Stomach (tissue), 9 donors: ENCODE data around the gene TUBA4B. TPM values are rescaled to one million over a fixed set of nuclear protein-coding genes. Genes with fewer than 3 reads are reported as not detected.

ENCODE experiments used
- DNase-seq, 2 donors: peaks; one replicate each; pipeline versions ENCODE4 v3.0.0 to v3.0.0-alpha.2; 2013 to 2019
- H3K27ac ChIP-seq, 5 donors: fragments of 200-600 bp in 4 of 5; sonication (generic) in 4 of 5; one replicate each; pipeline ENCODE4 v1.5.1; 2013 to 2019; ENCODE audit warnings: mild to moderate bottlenecking in 1 of 5, moderate library complexity in 1 of 5
- H3K27me3 ChIP-seq, 3 donors: fragments of 200-600 bp; sonication (generic); one replicate each; pipeline ENCODE4 v1.5.1; 2017 to 2019; ENCODE audit warnings: mixed run types in 1 of 3
- H3K36me3 ChIP-seq, 4 donors: fragments of 200-600 bp; sonication (generic); 1 replicate in 3 of 4; 2 replicates in 1 of 4; pipeline ENCODE4 v1.5.1; 2016 to 2019
- H3K4me1 ChIP-seq, 4 donors: fragments of 200-600 bp; sonication (generic); one replicate each; pipeline ENCODE4 v1.5.1; 2016 to 2019
- H3K4me3 ChIP-seq, 4 donors: fragments of 200-600 bp; sonication (generic) in 3 of 4; one replicate each; pipeline ENCODE4 v1.5.1; 2016 to 2019; ENCODE audit warnings: mild to moderate bottlenecking in 1 of 4
- H3K9me3 ChIP-seq, 4 donors: fragments of 200-600 bp; sonication (generic); one replicate each; pipeline ENCODE4 v1.5.1; 2016 to 2019
- CTCF ChIP-seq, 7 experiments: fragments of 450-650 bp in 4 of 7; fragments of 200-600 bp in 3 of 7; sonication (generic) in 3 of 7; IDR thresholded peaks; one replicate each; pipeline ENCODE4 v1.5.1; 2016 to 2019; ENCODE audit warnings: antibody characterized with exemption in 7 of 7, control low read depth in 2 of 7, mild to moderate bottlenecking in 1 of 7
- EP300 ChIP-seq: sonication (generic); formaldehyde crosslinking; IDR thresholded peaks from one replicate; pipeline ENCODE4 v1.6.1; 2017; ENCODE audit warnings: antibody characterized with exemption
- POLR2A ChIP-seq, 4 donors: fragments of 450-650 bp; IDR thresholded peaks; one replicate each; pipeline ENCODE4 v1.6.1; 2016; ENCODE audit warnings: antibody characterized with exemption in 4 of 4, control low read depth in 2 of 4, mild to moderate bottlenecking in 1 of 4, moderate library complexity in 1 of 4
- POLR2AphosphoS5 ChIP-seq, 3 donors: sonication (generic); formaldehyde crosslinking; IDR thresholded peaks; one replicate each; pipeline ENCODE4 v1.6.1; 2016; ENCODE audit warnings: antibody characterized with exemption in 3 of 3
- WGBS, 5 donors: extraction: QIAGEN DNeasy Blood & Tissue Kit in 3 of 5; methylation state at CpG; one replicate each; pipeline versions ENCODE4 v1.1.5 to v1.1.7; 2013 to 2018; 5-methylcytosine and 5-hydroxymethylcytosine counted together
- intact Hi-C: fragments of 100-400 bp; cut with DNase I; formaldehyde crosslinking; loops from one replicate; pipeline ENCODE4 v1.15.1; 2023; ENCODE audit warnings: low total_unique reads
- polyA plus RNA-seq, 3 donors: library from polyadenylated mRNA; stranded (reverse); fragments of 200-250 nt; gene quantifications; one replicate each; pipeline ENCODE4 v1.2.3, GENCODE V29; 2013
- total RNA-seq, 5 donors: library from RNA; depleted of rRNA; stranded (reverse); fragments of >200 nt; gene quantifications; one replicate each; pipeline versions ENCODE4 v1.1.0 to v1.2.3, GENCODE V29; 2014 to 2016
- donor health status: healthy with polysubstance abuse.
- donor health status: Bipolar disorder and iron deficiency.
- donor health status: healthy.

TUBA4B gene
- total and polyA plus RNA-seq, 8 donors = not detected

- 86 to 91% (median 88%) methylated on average over 12 to 16 of the region's 16 CpGs for WGBS, 5 donors
- peaks cover 2 to 14% (median 7%) of the 10 kb centered on the region in 4 donors for H3K36me3 ChIP-seq
- no peaks in the 10 kb centered on the region for H3K27me3 ChIP-seq
- no peak for DNase-seq
- peaks cover 4 to 43% (median 29%) of the 10 kb centered on the region in 4 donors for H3K4me1 ChIP-seq
- no peaks in the 10 kb centered on the region for H3K9me3 ChIP-seq
- intact Hi-C loops = no loop called here
- no peak for TF ChIP-seq POLR2AphosphoS5 (IDR thresholded peaks at IDR 0.05)
- TF ChIP-seq POLR2A (IDR thresholded peaks at IDR 0.05) = no peak
- no peak for TF ChIP-seq EP300
- no peak for TF ChIP-seq CTCF (IDR thresholded peaks at IDR 0.05)
- peak overlapping the region in 4 of 5 donors; percentile 29 to 70 (median 58) for H3K27ac ChIP-seq
- no peak overlapping the region for H3K4me3 ChIP-seq
These were observed 37.5 kb downstream of the TUBA4B start for GRCh38 chr2:219290381-219291171.

DNA sequence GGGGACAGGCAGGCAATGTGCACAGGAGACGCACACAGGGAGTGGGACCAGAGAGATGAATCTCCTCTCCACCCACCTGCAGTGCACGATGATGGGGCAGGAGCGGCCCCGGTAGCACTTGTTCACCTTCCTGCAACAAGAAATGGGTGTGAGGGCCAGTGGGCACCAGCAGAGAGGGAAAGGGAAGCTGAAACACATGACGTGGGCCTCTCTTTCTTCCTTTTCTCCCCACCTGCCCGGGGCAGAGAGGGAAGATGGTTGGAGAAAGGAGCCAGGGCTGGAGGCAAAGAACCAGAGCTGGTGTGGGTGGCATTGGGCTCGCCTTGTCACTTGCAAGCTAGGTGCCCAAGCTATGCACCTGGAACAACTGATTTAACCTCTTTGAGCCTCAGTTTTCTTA, 38.4 kb downstream of the TUBA4B start:
- peaks cover 0 to 5% (median 0%) of the 10 kb centered on the region in 4 donors for H3K36me3 ChIP-seq
- no peaks in the 10 kb centered on the region for H3K27me3 ChIP-seq
- TF ChIP-seq EP300 = no peak
- TF ChIP-seq POLR2AphosphoS5 (IDR thresholded peaks at IDR 0.05) = no peak
- no peak for TF ChIP-seq POLR2A (IDR thresholded peaks at IDR 0.05)
- TF ChIP-seq CTCF (IDR thresholded peaks at IDR 0.05) = no peak
- no peak overlapping the region for H3K27ac ChIP-seq
- WGBS, 5 donors = 74 to 86% (median 84%) methylated on average over 6 to 7 of the region's 7 CpGs
- H3K9me3 ChIP-seq = no peaks in the 10 kb centered on the region
- peaks cover 4 to 35% (median 25%) of the 10 kb centered on the region in 4 donors for H3K4me1 ChIP-seq
- DNase-seq = no peak
- intact Hi-C loops = no loop called here
- H3K4me3 ChIP-seq = no peak overlapping the region

DNA sequence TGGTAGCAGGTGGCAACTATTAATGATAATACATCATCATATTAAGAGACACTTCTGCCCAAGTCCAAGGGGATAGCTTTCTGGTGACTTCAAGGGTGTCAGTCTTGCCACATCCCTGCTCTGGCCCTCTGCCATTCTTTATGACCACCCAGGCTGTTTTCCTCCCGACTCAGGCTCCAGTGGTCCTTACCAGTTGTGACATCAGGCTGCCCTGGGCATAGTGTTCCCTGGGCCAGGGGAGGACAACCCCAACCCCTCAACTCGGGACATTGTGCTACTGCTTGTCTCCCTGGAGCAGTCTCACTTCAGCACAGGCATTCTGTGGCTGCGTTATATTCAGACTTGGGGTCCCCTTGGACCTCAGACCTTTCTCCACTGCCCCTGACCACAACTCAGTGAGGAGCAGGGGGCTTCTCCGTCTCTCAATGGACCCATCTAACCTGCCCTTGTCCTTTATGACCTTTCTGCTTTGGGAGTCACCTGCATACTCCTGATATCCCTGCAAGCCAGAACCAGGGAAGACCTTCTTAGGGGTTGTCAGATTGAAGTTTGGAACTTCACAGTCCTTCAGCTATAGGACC, 39.0 kb downstream of the TUBA4B start:
- intact Hi-C loops = no loop called here
- Histone ChIP-seq H3K4me3 (no peak overlapping the region), H3K27ac (no peak overlapping the region), H3K36me3 (no peaks in the 10 kb centered on the region), H3K27me3 (no peaks in the 10 kb centered on the region), H3K9me3 (no peaks in the 10 kb centered on the region), H3K4me1 (peaks cover 4 to 32% (median 24%) of the 10 kb centered on the region in 4 donors)
- DNase-seq = no peak
- TF ChIP-seq POLR2A (IDR thresholded peaks at IDR 0.05) = no peak
- no peak for TF ChIP-seq EP300
- no peak for TF ChIP-seq CTCF (IDR thresholded peaks at IDR 0.05)
- no peak for TF ChIP-seq POLR2AphosphoS5 (IDR thresholded peaks at IDR 0.05)
- WGBS, 5 donors = 65 to 85% (median 80%) methylated on average over 4 of the region's 4 CpGs

DNA sequence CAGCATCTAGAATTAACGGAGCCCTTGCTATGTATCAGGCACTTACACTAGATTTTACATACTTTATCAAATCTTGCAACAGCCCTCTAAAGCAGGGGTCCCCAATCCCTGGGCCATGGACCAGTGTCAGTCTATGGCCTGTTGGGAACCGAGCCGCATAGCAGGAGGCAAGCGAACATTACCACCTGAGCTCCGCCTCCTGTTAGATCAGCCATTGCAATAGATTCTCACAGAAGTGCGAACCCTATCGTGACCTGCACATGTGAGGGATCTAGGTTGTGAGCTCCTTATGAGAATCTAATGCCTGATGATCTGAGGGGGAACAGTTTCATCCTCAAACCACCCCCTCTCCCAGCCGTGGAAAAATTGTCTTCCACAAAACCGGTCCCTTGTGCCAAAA, 39.6 kb downstream of the TUBA4B start:
- no peaks in the 10 kb centered on the region for H3K36me3 ChIP-seq
- no peak overlapping the region for H3K27ac ChIP-seq
- peaks cover 4 to 32% (median 24%) of the 10 kb centered on the region in 4 donors for H3K4me1 ChIP-seq
- H3K4me3 ChIP-seq = no peak overlapping the region
- H3K9me3 ChIP-seq = no peaks in the 10 kb centered on the region
- DNase-seq = no peak
- intact Hi-C loops = no loop called here
- no peaks in the 10 kb centered on the region for H3K27me3 ChIP-seq
- 83 to 92% (median 87%) methylated on average over 9 of the region's 9 CpGs for WGBS, 5 donors
- TF ChIP-seq POLR2AphosphoS5 (IDR thresholded peaks at IDR 0.05) (no peak), EP300 (no peak), POLR2A (IDR thresholded peaks at IDR 0.05) (no peak), CTCF (IDR thresholded peaks at IDR 0.05) (no peak)
